ENCODE results near the gene HDGFL2. TPM values are rescaled to one million over a fixed set of nuclear protein-coding genes. Genes with fewer than 3 reads are reported as not detected.

Gene HDGFL2
- total and polyA plus RNA-seq, 10 of the 15 experiments (the other 5 are each of a cell fraction or from before 2014, with no cell fraction given): 0.16 to 56.9 (median 25.3) TPM

- Histone ChIP-seq H3K9ac (ENCODE audit: control insufficient read depth, insufficient read depth, low read length) (peak overlapping the region; percentile 59), H2AFZ (ENCODE audit: control insufficient read depth, low read depth, low read length) (peak overlapping the region; percentile 80), H3K4me1 (ENCODE audit: control insufficient read depth, insufficient read depth, low read length) (peaks cover 7% of the 10 kb centered on the region), H3K4me3 (peak overlapping the region; percentile 99), H3K27me3 (replicated peaks in 1 of 2; ENCODE audit: control insufficient read depth in 2 of 2, insufficient read depth in 2 of 2, low read length in 1 of 2) (no peaks in the 10 kb centered on the region), H3K4me2 (ENCODE audit: control insufficient read depth, insufficient read depth) (peak overlapping the region; percentile 93), H3K9me3 (replicated peaks; ENCODE audit: control insufficient read depth, insufficient read depth, low read length) (no peaks in the 10 kb centered on the region), H4K20me1 (ENCODE audit: control insufficient read depth, insufficient read depth) (no peaks in the 10 kb centered on the region), H3K36me3 (ENCODE audit: control insufficient read depth in 2 of 2, insufficient read depth in 2 of 2, low read length in 1 of 2) (peaks cover 2 to 9% of the 10 kb centered on the region in 2 experiments; a peak in 3 of 4 replicates), H3K27ac (ENCODE audit: control insufficient read depth, insufficient read depth) (no peak overlapping the region; the same call in 1 of the 2 replicates), H3K79me2 (ENCODE audit: control insufficient read depth, insufficient read depth, low read length) (peaks cover 26% of the 10 kb centered on the region)
- in situ Hi-C loops (cut with MboI) (no loop called here), intact Hi-C loops (cut with micrococcal nuclease; ENCODE audit: unreplicated experiment) (loop anchor here (5.0 kb wide), 1 partner anchor 248 kb away; the partner anchor contains the start of gene DPP9)
- peak; percentile 45 for ATAC-seq
- WGBS (ENCODE audit: insufficient coverage, insufficient replicate concordance, low lambda C conversion rate, missing lambda C conversion rate): 24% methylated on average over 13 of the region's 13 CpGs
- POLR2A ChIA-PET: interaction anchor here (0.5 to 1.0 kb wide), 4 partner anchors 14 to 130 kb away, joined by 3 to 6 read pairs (median 4); no protein-coding TSS in a partner anchor
- DNase-seq (ENCODE audit: low read depth, low spot score): no peak
- peak; percentile 93 for FAIRE-seq
- RAD21 ChIA-PET (ENCODE audit: unreplicated experiment): no interaction called here
- SMC1A ChIA-PET (ENCODE audit: uncharacterized antibody, unreplicated experiment): interaction anchor here (0.6 kb wide), 1 partner anchor 13 kb away, joined by 3 read pairs; no protein-coding TSS in a partner anchor
- no TSS peak for BruUV-seq (replicated peaks)
- CTCF ChIA-PET: interaction anchor here (0.6 to 1.5 kb wide), 5 partner anchors 11 to 1744 kb away, joined by 3 to 4 read pairs (median 3); no protein-coding TSS in a partner anchor
- TF ChIP-seq ZNF274 (IDR thresholded peaks at IDR 0.05; ENCODE audit: insufficient read depth, insufficient read length) (no peak), FOS (IDR thresholded peaks at IDR 0.05; ENCODE audit: borderline replicate concordance, extremely low read depth, insufficient read length) (peak; percentile 25), HDAC2 (IDR thresholded peaks at IDR 0.05) (no peak), SP1 (IDR thresholded peaks at IDR 0.05; ENCODE audit: low read depth, low read length) (peak; percentile 89), EED (IDR thresholded peaks at IDR 0.05; ENCODE audit: low read depth) (no peak), CEBPZ (IDR thresholded peaks at IDR 0.05; ENCODE audit: low read depth, low read length) (peak; percentile 53; the same call in 1 of the 2 replicates), EZH2 (IDR thresholded peaks at IDR 0.05; ENCODE audit: borderline replicate concordance, control insufficient read depth, low read depth, low read length) (no peak), CEBPB (IDR thresholded peaks at IDR 0.05; ENCODE audit: borderline replicate concordance in 1 of 2, low read depth in 2 of 2, low read length in 2 of 2) (0 out of 4 replicates have a peak, but pooled peaks of 1 of the 2 experiments have one; percentile 21), CHD2 (IDR thresholded peaks at IDR 0.05; ENCODE audit: borderline replicate concordance, low read depth, low read length) (peak; percentile 91), NFYB (IDR thresholded peaks at IDR 0.05; ENCODE audit: insufficient read depth, low read depth, low read length) (peak; percentile 92), NFYA (IDR thresholded peaks at IDR 0.05; ENCODE audit: borderline replicate concordance, low read depth, low read length) (peak; percentile 54)
- TF ChIP-seq, protein P1, sequence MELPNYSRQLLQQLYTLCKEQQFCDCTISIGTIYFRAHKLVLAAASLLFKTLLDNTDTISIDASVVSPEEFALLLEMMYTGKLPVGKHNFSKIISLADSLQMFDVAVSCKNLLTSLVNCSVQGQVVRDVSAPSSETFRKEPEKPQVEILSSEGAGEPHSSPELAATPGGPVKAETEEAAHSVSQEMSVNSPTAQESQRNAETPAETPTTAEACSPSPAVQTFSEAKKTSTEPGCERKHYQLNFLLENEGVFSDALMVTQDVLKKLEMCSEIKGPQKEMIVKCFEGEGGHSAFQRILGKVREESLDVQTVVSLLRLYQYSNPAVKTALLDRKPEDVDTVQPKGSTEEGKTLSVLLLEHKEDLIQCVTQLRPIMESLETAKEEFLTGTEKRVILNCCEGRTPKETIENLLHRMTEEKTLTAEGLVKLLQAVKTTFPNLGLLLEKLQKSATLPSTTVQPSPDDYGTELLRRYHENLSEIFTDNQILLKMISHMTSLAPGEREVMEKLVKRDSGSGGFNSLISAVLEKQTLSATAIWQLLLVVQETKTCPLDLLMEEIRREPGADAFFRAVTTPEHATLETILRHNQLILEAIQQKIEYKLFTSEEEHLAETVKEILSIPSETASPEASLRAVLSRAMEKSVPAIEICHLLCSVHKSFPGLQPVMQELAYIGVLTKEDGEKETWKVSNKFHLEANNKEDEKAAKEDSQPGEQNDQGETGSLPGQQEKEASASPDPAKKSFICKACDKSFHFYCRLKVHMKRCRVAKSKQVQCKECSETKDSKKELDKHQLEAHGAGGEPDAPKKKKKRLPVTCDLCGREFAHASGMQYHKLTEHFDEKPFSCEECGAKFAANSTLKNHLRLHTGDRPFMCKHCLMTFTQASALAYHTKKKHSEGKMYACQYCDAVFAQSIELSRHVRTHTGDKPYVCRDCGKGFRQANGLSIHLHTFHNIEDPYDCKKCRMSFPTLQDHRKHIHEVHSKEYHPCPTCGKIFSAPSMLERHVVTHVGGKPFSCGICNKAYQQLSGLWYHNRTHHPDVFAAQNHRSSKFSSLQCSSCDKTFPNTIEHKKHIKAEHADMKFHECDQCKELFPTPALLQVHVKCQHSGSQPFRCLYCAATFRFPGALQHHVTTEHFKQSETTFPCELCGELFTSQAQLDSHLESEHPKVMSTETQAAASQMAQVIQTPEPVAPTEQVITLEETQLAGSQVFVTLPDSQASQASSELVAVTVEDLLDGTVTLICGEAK (IDR thresholded peaks at IDR 0.05; ENCODE audit: borderline replicate concordance): peak; percentile 83; the same call in 1 of the 2 replicates
- TF ChIP-seq, protein P2, sequence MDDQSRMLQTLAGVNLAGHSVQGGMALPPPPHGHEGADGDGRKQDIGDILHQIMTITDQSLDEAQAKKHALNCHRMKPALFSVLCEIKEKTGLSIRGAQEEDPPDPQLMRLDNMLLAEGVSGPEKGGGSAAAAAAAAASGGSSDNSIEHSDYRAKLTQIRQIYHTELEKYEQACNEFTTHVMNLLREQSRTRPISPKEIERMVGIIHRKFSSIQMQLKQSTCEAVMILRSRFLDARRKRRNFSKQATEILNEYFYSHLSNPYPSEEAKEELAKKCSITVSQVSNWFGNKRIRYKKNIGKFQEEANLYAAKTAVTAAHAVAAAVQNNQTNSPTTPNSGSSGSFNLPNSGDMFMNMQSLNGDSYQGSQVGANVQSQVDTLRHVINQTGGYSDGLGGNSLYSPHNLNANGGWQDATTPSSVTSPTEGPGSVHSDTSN (IDR thresholded peaks at IDR 0.05; ENCODE audit: insufficient replicate concordance, low read depth, low read length): peak; percentile 98
These were observed 2.5 kb downstream of the HDGFL2 start for GRCh38 chr19:4474514-4475022.

All from GM12878 (cell line).